Measurements from ENCODE around the gene EHBP1L1.

DNA sequence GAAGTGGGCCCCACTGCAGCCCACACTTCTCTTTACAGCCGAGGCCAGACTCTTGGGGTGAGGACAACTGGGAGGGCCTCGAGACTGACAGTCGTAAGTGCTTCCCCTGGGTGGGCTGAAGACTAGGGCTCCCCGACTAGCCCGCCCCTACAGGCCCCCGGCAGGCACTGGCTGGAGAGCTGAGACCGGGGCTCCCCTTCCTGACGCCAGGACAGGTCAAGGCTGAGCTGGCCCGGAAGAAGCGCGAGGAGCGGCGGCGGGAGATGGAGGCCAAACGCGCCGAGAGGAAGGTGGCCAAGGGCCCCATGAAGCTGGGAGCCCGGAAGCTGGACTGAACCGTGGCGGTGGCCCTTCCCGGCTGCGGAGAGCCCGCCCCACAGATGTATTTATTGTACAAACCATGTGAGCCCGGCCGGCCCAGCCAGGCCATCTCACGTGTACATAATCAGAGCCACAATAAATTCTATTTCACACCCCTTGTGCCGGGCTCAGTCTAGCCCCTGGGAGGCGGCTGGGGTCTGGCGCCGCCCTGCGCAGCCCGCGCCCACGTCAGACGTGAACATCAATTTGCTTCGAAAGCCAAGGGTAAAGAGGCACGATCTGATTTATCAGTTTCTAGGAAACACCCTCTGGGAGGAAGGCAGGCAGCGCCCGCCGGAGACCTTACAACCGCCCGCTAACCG lies 37.5 kb upstream of the EHBP1L1 start:
- TF ChIP-seq, protein P1, sequence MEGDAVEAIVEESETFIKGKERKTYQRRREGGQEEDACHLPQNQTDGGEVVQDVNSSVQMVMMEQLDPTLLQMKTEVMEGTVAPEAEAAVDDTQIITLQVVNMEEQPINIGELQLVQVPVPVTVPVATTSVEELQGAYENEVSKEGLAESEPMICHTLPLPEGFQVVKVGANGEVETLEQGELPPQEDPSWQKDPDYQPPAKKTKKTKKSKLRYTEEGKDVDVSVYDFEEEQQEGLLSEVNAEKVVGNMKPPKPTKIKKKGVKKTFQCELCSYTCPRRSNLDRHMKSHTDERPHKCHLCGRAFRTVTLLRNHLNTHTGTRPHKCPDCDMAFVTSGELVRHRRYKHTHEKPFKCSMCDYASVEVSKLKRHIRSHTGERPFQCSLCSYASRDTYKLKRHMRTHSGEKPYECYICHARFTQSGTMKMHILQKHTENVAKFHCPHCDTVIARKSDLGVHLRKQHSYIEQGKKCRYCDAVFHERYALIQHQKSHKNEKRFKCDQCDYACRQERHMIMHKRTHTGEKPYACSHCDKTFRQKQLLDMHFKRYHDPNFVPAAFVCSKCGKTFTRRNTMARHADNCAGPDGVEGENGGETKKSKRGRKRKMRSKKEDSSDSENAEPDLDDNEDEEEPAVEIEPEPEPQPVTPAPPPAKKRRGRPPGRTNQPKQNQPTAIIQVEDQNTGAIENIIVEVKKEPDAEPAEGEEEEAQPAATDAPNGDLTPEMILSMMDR (IDR thresholded peaks at IDR 0.05): no peak
- no peak for TF ChIP-seq EP300 (IDR thresholded peaks at IDR 0.05)

Data from ovary (tissue), 3 donors.